Adrenal gland (tissue), 12 donors: Measurements from ENCODE around the gene OAT. TPM values are rescaled to one million over a fixed set of nuclear protein-coding genes. Genes with fewer than 3 reads are reported as not detected.

Experiments used
- DNase-seq, 7 donors: peaks; one replicate each; pipeline ENCODE4 v3.0.0-alpha.2; 2019 to 2020
- H3K27ac ChIP-seq, 5 donors: fragments of 200-600 bp; sonication (generic) in 4 of 5; 1 replicate in 3 of 5; 2 replicates in 2 of 5; pipeline versions ENCODE4 v1.5.1 to v1.8.0; 2016 to 2020; ENCODE audit warnings: mild to moderate bottlenecking in 1 of 5
- H3K27me3 ChIP-seq: fragments of 200-600 bp; 2 replicates; pipeline ENCODE4 v1.8.0; 2021
- H3K36me3 ChIP-seq, 2 donors: fragments of 200-600 bp; replicated peaks in 1 of 2; 1 replicate in 1 of 2; 2 replicates in 1 of 2; pipeline versions ENCODE4 v1.5.1 to v1.8.0; 2018 to 2022
- H3K4me1 ChIP-seq, 2 donors: fragments of 200-600 bp; replicated peaks in 1 of 2; 1 replicate in 1 of 2; 2 replicates in 1 of 2; pipeline versions ENCODE4 v1.5.1 to v1.8.0; 2018 to 2021
- H3K4me3 ChIP-seq, 4 donors: fragments of 200-600 bp; sonication (generic) in 3 of 4; one replicate each; pipeline ENCODE4 v1.5.1; 2016 to 2018
- H3K9me3 ChIP-seq, 3 donors: fragments of 200-600 bp; sonication (generic) in 1 of 3; replicated peaks in 1 of 3; 1 replicate in 2 of 3; 2 replicates in 1 of 3; pipeline versions ENCODE4 v1.5.1 to v1.8.0; 2016 to 2021
- CTCF ChIP-seq, 6 experiments: fragments of 450-650 bp in 4 of 6; fragments of 200-600 bp in 2 of 6; sonication (generic) in 1 of 6; IDR thresholded peaks; 1 replicate in 5 of 6; 2 replicates in 1 of 6; pipeline versions ENCODE4 v1.5.1 to v1.8.0; 2016 to 2021; ENCODE audit warnings: antibody characterized with exemption in 6 of 6, mild to moderate bottlenecking in 2 of 6, moderate library complexity in 1 of 6
- POLR2A ChIP-seq, 2 donors: fragments of 450-650 bp; IDR thresholded peaks; one replicate each; pipeline ENCODE4 v1.6.1; 2017; ENCODE audit warnings: antibody characterized with exemption in 2 of 2, mild to moderate bottlenecking in 2 of 2, moderate library complexity in 1 of 2
- WGBS, 4 donors: extraction: QIAGEN DNeasy Blood & Tissue Kit in 2 of 4; methylation state at CpG; one replicate each; pipeline versions ENCODE4 v1.1.5 to v1.1.7; 2013 to 2017; 5-methylcytosine and 5-hydroxymethylcytosine counted together
- intact Hi-C, 2 donors: fragments of 100-400 bp; cut with DNase I; formaldehyde crosslinking; loops; one replicate each; pipeline versions ENCODE4 v1.14.1 to v1.15.0; 2022 to 2023
- polyA plus RNA-seq, 3 donors: library from polyadenylated mRNA; stranded (reverse); fragments of 200-250 nt in 2 of 3; fragments of 350-450 nt in 1 of 3; fragmentation: Illumina TruSeq in 1 of 3; extraction: RNeasy Lipid Tissue Mini Kit (QIAGEN cat#74804) in 1 of 3; gene quantifications; one replicate each; pipeline ENCODE4 v1.2.3, GENCODE V29; 2013 to 2014
- total RNA-seq, 9 donors: library from RNA; depleted of rRNA in 4 of 9; stranded (reverse); fragments of >200 nt in 4 of 9; fragments of 120-200 nt in 1 of 9; fragmentation: NEBNext Ultra II Directional in 1 of 9; extraction: Animal tissue kit (Norgen Biotek cat#: 25700) in 1 of 9; gene quantifications; one replicate each; pipeline versions ENCODE4 v1.1.0 to v1.2.4, GENCODE V29; 2013 to 2023
- donor health status: healthy with polysubstance abuse.
- donor health status: Bipolar disorder and iron deficiency.
- donor health status: DM: yes; HTN: yes; CAD: no.
- donor health status: DM: no; HTN: no; CAD: no.
- donor health status: DM: no; HTN: no; CAD: no.
- donor health status: DM: yes; HTN: yes; CAD: no.

The OAT gene
- total and polyA plus RNA-seq, 12 donors, result 39.7 to 244 (median 159) TPM

DNA sequence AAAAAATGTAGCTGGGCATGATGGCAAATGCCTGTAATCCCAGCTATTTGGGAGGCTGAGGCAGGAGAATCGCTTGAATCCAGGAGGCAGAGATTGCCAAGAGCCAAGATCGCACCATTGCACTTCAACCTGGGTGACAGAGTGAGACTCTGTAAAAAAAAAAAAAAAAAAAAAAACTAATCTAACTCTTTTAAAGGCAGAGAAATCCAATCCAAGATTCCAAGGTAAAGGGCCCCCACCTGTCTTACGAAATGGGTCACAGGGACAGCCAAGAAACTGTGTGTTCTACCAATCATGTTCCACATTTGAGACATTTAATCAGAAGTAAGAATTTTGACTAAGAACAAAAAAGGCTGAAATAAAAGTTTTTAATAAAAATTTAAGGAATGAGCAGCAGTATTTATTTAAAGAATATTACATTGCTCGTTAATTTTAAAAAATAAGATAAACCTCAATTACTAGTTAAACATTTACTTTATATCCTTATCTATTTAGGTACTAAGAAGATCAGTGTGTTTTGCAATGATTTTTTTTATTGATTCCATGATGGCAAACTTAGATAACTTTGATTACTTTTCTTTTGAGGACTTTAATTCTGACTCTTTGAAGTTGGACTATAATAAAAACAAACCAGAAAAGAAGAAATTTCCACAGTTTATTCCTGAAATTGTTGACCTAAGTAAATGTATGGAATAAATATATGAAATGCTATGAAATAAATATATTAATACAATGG lies 6.7 kb upstream of the OAT start:
- Histone ChIP-seq H3K4me3 (no peak overlapping the region), H3K27ac (no peak overlapping the region), H3K27me3 (no peaks in the 10 kb centered on the region), H3K9me3 (no peaks in the 10 kb centered on the region), H3K36me3 (no peaks in the 10 kb centered on the region), H3K4me1 (peaks cover 4 to 8% of the 10 kb centered on the region in 2 donors)
- DNase-seq, result no peak
- intact Hi-C loops, result no loop called here
- no peak for TF ChIP-seq CTCF (IDR thresholded peaks at IDR 0.05)
- no peak for TF ChIP-seq POLR2A (IDR thresholded peaks at IDR 0.05)
- 83 to 89% (median 88%) methylated on average over 4 of the region's 4 CpGs for WGBS, 4 donors

DNA sequence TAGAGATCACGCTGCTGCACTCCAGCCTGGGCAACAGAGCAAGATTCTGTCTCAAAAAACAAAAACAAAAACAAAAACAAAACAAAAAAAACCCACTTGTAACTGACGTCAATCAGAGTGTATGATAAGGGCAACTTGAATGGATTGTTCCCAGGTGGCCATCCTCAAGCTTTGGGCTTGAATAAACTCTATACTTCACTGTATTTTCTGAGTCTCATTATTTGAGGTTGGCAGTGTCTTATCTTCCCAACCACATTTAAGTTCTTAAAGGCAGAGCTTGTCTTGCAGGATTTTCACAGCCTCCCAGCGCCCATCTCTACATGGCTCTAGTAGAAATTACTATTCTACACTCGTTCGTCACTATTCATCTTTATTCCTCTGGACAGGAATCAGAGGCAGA lies 5.1 kb upstream of the OAT start:
- DNase-seq, result no peak
- intact Hi-C loops, result no loop called here
- H3K4me3 ChIP-seq, result no peak overlapping the region
- no peaks in the 10 kb centered on the region for H3K9me3 ChIP-seq
- H3K4me1 ChIP-seq, result peaks cover 4 to 16% of the 10 kb centered on the region in 2 donors
- no peaks in the 10 kb centered on the region for H3K36me3 ChIP-seq
- no peak for TF ChIP-seq CTCF (IDR thresholded peaks at IDR 0.05)
- no peaks in the 10 kb centered on the region for H3K27me3 ChIP-seq
- 81 to 90% (median 86%) methylated on average over 5 of the region's 5 CpGs for WGBS, 4 donors
- H3K27ac ChIP-seq, result no peak overlapping the region

- Histone ChIP-seq H3K9me3 (no peaks in the 10 kb centered on the region), H3K4me3 (no peak overlapping the region), H3K27ac (no peak overlapping the region), H3K27me3 (no peaks in the 10 kb centered on the region), H3K36me3 (no peaks in the 10 kb centered on the region), H3K4me1 (peaks cover 4 to 18% of the 10 kb centered on the region in 2 donors)
- TF ChIP-seq CTCF (IDR thresholded peaks at IDR 0.05), result no peak
- no peak for TF ChIP-seq POLR2A (IDR thresholded peaks at IDR 0.05)
- DNase-seq, result no peak
- intact Hi-C loops, result no loop called here
- WGBS, 4 donors, result 82 to 86% (median 83%) methylated on average over 12 of the region's 12 CpGs
These were observed 4.0 kb upstream of the OAT start for GRCh38 chr10:124422742-124423141.

DNA sequence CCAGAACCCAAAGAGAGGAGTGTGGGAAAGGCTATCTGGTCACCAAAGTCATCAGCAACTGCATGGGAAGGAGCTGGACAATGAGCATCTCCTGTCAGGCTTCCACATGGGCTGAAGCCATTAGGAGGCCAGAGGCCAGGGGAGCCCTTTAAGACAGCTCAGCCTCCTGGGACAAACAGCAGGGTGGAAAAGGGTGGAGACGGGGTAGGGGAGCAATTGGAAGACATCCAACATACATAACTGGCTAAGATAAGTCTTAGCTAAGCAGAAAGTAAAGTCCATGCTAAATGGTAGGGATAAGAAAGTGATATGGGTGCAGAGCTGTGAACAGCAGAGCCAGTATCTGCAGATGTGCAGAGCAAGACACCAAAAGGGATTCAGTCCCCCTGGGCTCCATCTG lies 1.5 kb upstream of the OAT start:
- DNase-seq, result no peak
- Histone ChIP-seq H3K36me3 (no peaks in the 10 kb centered on the region), H3K4me3 (no peak overlapping the region), H3K9me3 (no peaks in the 10 kb centered on the region), H3K27me3 (no peaks in the 10 kb centered on the region), H3K4me1 (peaks cover 9 to 41% of the 10 kb centered on the region in 2 donors), H3K27ac (peak overlapping the region in 2 of 5 donors; percentile 16 to 57)
- intact Hi-C loops, result no loop called here
- 28 to 65% (median 46%) methylated on average over 1 of the region's 1 CpG for whole genome bisulfite sequencing, 4 donors
- TF ChIP-seq CTCF (IDR thresholded peaks at IDR 0.05) (no peak), POLR2A (IDR thresholded peaks at IDR 0.05) (no peak)
